Activated CD4-positive, alpha-beta memory T cell treated with anti-CD3 and anti-CD28 coated beads for 36 hours (primary cell): ENCODE results near the gene ZYG11B. TPM values are rescaled to one million over a fixed set of nuclear protein-coding genes. Genes with fewer than 3 reads are reported as not detected.
"Not testable (repeated sequence)": the region's sequence is repeated elsewhere in the genome, so short reads cannot be mapped to it uniquely, and the experiment has no call there.

Experiments
- CTCF ChIA-PET: fragments of 350-600 bp; sonication (Branson Sonifier 250); formaldehyde crosslinking; loops from one replicate; lab custom pipeline; 2021; ENCODE audit warnings: antibody characterized with exemption, inconsistent platforms; lab: Charles Lee
- POLR2A ChIA-PET: fragments of 350-600 bp; sonication (Branson Sonifier 250); formaldehyde crosslinking; loops from one replicate; lab custom pipeline; 2021; ENCODE audit warnings: antibody characterized with exemption; lab: Charles Lee
- DNase-seq: peaks from one replicate; pipeline ENCODE4 v3.0.0-alpha.2; 2020
- H3K27ac Mint-ChIP-seq: one replicate; pipeline ENCODE4 v1.8.0; 2021; ENCODE audit warnings: mixed read lengths
- H3K27me3 Mint-ChIP-seq: one replicate; pipeline ENCODE4 v1.8.0; 2021; ENCODE audit warnings: mixed read lengths
- H3K36me3 Mint-ChIP-seq: one replicate; pipeline ENCODE4 v1.8.0; 2021; ENCODE audit warnings: mixed read lengths
- H3K4me1 Mint-ChIP-seq: one replicate; pipeline ENCODE4 v1.8.0; 2021; ENCODE audit warnings: low read depth, mixed read lengths
- H3K4me3 Mint-ChIP-seq: one replicate; pipeline ENCODE4 v1.8.0; 2021; ENCODE audit warnings: mild to moderate bottlenecking, mixed read lengths
- H3K9me3 Mint-ChIP-seq: one replicate; pipeline ENCODE4 v1.8.0; 2021; ENCODE audit warnings: mixed read lengths
- intact Hi-C: fragments of 100-400 bp; cut with micrococcal nuclease; formaldehyde crosslinking; loops from one replicate; pipeline ENCODE4 v1.15.1; 2023
- total RNA-seq, 2 experiments: library from RNA; stranded (reverse); gene quantifications; one replicate each; pipeline ENCODE4 v1.2.3, GENCODE V29; 2021

Gene ZYG11B
- total RNA-seq, 2 experiments from 2014 or later: 14.2 to 14.8 TPM

- Mint-ChIP-seq H3K4me3 (no peak overlapping the region), H3K27ac (no peak overlapping the region), H3K4me1 (peaks cover 26% of the 10 kb centered on the region), H3K27me3 (no peaks in the 10 kb centered on the region), H3K36me3 (no peaks in the 10 kb centered on the region), H3K9me3 (no peaks in the 10 kb centered on the region)
- intact Hi-C loops: no loop called here
- CTCF ChIA-PET: no interaction called here
- POLR2A ChIA-PET: no interaction called here
- DNase-seq: no peak
These were observed 15.0 kb downstream of the ZYG11B start for GRCh38 chr1:52741259-52741658.

- no peak overlapping the region for H3K27ac Mint-ChIP-seq
- no peak for DNase-seq
- no peak overlapping the region for H3K4me3 Mint-ChIP-seq
- CTCF ChIA-PET: no interaction called here
- intact Hi-C loops: no loop called here
- POLR2A ChIA-PET: no interaction called here
- H3K9me3 Mint-ChIP-seq: no peaks in the 10 kb centered on the region
- H3K27me3 Mint-ChIP-seq: no peaks in the 10 kb centered on the region
- peaks cover 20% of the 10 kb centered on the region for H3K4me1 Mint-ChIP-seq
- no peaks in the 10 kb centered on the region for H3K36me3 Mint-ChIP-seq
These were observed 19.9 kb downstream of the ZYG11B start for GRCh38 chr1:52746189-52746588.

GRCh38 chr1:52747450-52747849, 21.2 kb downstream of the ZYG11B start:
- Mint-ChIP-seq H3K9me3 (no peaks in the 10 kb centered on the region), H3K4me1 (peaks cover 18% of the 10 kb centered on the region), H3K27me3 (no peaks in the 10 kb centered on the region), H3K27ac (no peak overlapping the region), H3K4me3 (no peak overlapping the region), H3K36me3 (no peaks in the 10 kb centered on the region)
- DNase-seq: no peak
- CTCF ChIA-PET: interaction anchor here (1.6 to 2.4 kb wide), 2 partner anchors 44 to 61 kb away, joined by 4 to 7 read pairs; no protein-coding TSS in a partner anchor
- intact Hi-C loops: no loop called here
- POLR2A ChIA-PET: no interaction called here

GRCh38 chr1:52748119-52748518, 21.9 kb downstream of the ZYG11B start:
- no peak for DNase-seq
- Mint-ChIP-seq H3K4me3 (no peak overlapping the region), H3K9me3 (no peaks in the 10 kb centered on the region), H3K27me3 (no peaks in the 10 kb centered on the region), H3K36me3 (no peaks in the 10 kb centered on the region), H3K4me1 (peaks cover 18% of the 10 kb centered on the region), H3K27ac (no peak overlapping the region)
- ChIA-PET POLR2A (no interaction called here), CTCF (interaction anchor here (1.1 to 2.4 kb wide), 4 partner anchors 45 to 62 kb away, joined by 3 to 7 read pairs (median 4); no protein-coding TSS in a partner anchor)
- intact Hi-C loops: loop anchor here (2.0 kb wide), 1 partner anchor 45 kb away; no protein-coding TSS in a partner anchor

GRCh38 chr1:52749496-52749895, 23.2 kb downstream of the ZYG11B start:
- CTCF ChIA-PET: interaction anchor here (2.4 kb wide), 1 partner anchor 46 kb away, joined by 7 read pairs; no protein-coding TSS in a partner anchor
- intact Hi-C loops: loop anchor here (2.0 kb wide), 1 partner anchor 47 kb away; no protein-coding TSS in a partner anchor

GRCh38 chr1:52750139-52750538, 23.9 kb downstream of the ZYG11B start:
- H3K27ac Mint-ChIP-seq, DNase-seq, H3K9me3 Mint-ChIP-seq, POLR2A ChIA-PET, intact Hi-C loops, H3K27me3 Mint-ChIP-seq, H3K4me3 Mint-ChIP-seq, H3K36me3 Mint-ChIP-seq, CTCF ChIA-PET: not testable (repeated sequence)
- peaks cover 16% of the 10 kb centered on the region for H3K4me1 Mint-ChIP-seq

More at GRCh38 chr1:52749496-52749895, 23.2 kb downstream of the ZYG11B start:
- POLR2A ChIA-PET: interaction anchor here (0.7 to 0.8 kb wide), 2 partner anchors 10 to 20 kb away, joined by 4 read pairs; no protein-coding TSS in a partner anchor
- not testable (repeated sequence) for H3K4me3 Mint-ChIP-seq, H3K27me3 Mint-ChIP-seq, H3K36me3 Mint-ChIP-seq, H3K9me3 Mint-ChIP-seq, DNase-seq, H3K27ac Mint-ChIP-seq
- H3K4me1 Mint-ChIP-seq: peaks cover 18% of the 10 kb centered on the region

GRCh38 chr1:52751589-52752483, 25.6 kb downstream of the ZYG11B start:
- no peaks in the 10 kb centered on the region for H3K9me3 Mint-ChIP-seq
- H3K27ac Mint-ChIP-seq: no peak overlapping the region
- no peak for DNase-seq
- H3K4me3 Mint-ChIP-seq: no peak overlapping the region
- H3K36me3 Mint-ChIP-seq: no peaks in the 10 kb centered on the region
- CTCF ChIA-PET: no interaction called here
- no peaks in the 10 kb centered on the region for H3K27me3 Mint-ChIP-seq
- POLR2A ChIA-PET: no interaction called here
- intact Hi-C loops: no loop called here
- H3K4me1 Mint-ChIP-seq: peaks cover 11% of the 10 kb centered on the region

- Mint-ChIP-seq H3K4me3 (no peak overlapping the region), H3K27me3 (no peaks in the 10 kb centered on the region), H3K36me3 (no peaks in the 10 kb centered on the region), H3K9me3 (no peaks in the 10 kb centered on the region), H3K27ac (no peak overlapping the region), H3K4me1 (peaks cover 8% of the 10 kb centered on the region)
- intact Hi-C loops: no loop called here
- ChIA-PET CTCF (no interaction called here), POLR2A (no interaction called here)
- DNase-seq: no peak
These were observed 26.2 kb downstream of the ZYG11B start for GRCh38 chr1:52752484-52752826.

GRCh38 chr1:52753169-52753568, 26.9 kb downstream of the ZYG11B start:
- ChIA-PET POLR2A (no interaction called here), CTCF (no interaction called here)
- Mint-ChIP-seq H3K9me3 (no peaks in the 10 kb centered on the region), H3K27ac (no peak overlapping the region), H3K4me1 (peaks cover 8% of the 10 kb centered on the region), H3K4me3 (no peak overlapping the region), H3K36me3 (peaks cover 3% of the 10 kb centered on the region), H3K27me3 (no peaks in the 10 kb centered on the region)
- DNase-seq: no peak
- intact Hi-C loops: no loop called here

- Mint-ChIP-seq H3K36me3 (peaks cover 5% of the 10 kb centered on the region), H3K4me3 (no peak overlapping the region), H3K27me3 (no peaks in the 10 kb centered on the region), H3K4me1 (peaks cover 3% of the 10 kb centered on the region), H3K9me3 (no peaks in the 10 kb centered on the region), H3K27ac (no peak overlapping the region)
- CTCF ChIA-PET: no interaction called here
- intact Hi-C loops: no loop called here
- POLR2A ChIA-PET: no interaction called here
- DNase-seq: no peak
These were observed 29.8 kb downstream of the ZYG11B start for GRCh38 chr1:52756020-52756419.

- POLR2A ChIA-PET: interaction anchor here (0.7 kb wide), 1 partner anchor 33 kb away, joined by 3 read pairs; the partner anchor contains the start of gene ZYG11B
- Mint-ChIP-seq H3K4me1 (no peaks in the 10 kb centered on the region), H3K36me3 (peaks cover 7% of the 10 kb centered on the region), H3K9me3 (no peaks in the 10 kb centered on the region), H3K27me3 (no peaks in the 10 kb centered on the region), H3K27ac (no peak overlapping the region), H3K4me3 (no peak overlapping the region)
- no peak for DNase-seq
- CTCF ChIA-PET: no interaction called here
- intact Hi-C loops: no loop called here
These were observed 33.7 kb downstream of the ZYG11B start for GRCh38 chr1:52759908-52760307.

GRCh38 chr1:52767596-52768280, 41.5 kb downstream of the ZYG11B start:
- POLR2A ChIA-PET: no interaction called here
- Mint-ChIP-seq H3K27me3 (no peaks in the 10 kb centered on the region), H3K9me3 (no peaks in the 10 kb centered on the region), H3K27ac (no peak overlapping the region), H3K4me1 (peaks cover 7% of the 10 kb centered on the region), H3K36me3 (peaks cover 13% of the 10 kb centered on the region), H3K4me3 (no peak overlapping the region)
- CTCF ChIA-PET: no interaction called here
- no peak for DNase-seq
- intact Hi-C loops: no loop called here
